K562 (cell line): ENCODE measurements around the gene GRIK3. TPM values are rescaled to one million over a fixed set of nuclear protein-coding genes. Genes with fewer than 3 reads are reported as not detected.

ENCODE experiments used
- ATAC-seq: fragments of 200-7000 bp; cut with Tn5 transposase; 3 replicates; pipeline ENCODE4 v1.9.1; 2020; ENCODE audit warnings: moderate library complexity
- BruUV-seq: library from RNA; stranded (reverse); fragments of 400-500 nt; replicated peaks from 2 replicates; lab custom pipeline; 2021; lab: Mats Ljungman, UMichigan
- CTCF ChIA-PET: fragments of 300-600 bp; formaldehyde crosslinking; extraction: SDS; loops from one replicate; lab custom pipeline; 2021; ENCODE audit warnings: low intra/inter-chr PET ratio; lab: Yijun Ruan, JAX
- POLR2A ChIA-PET: fragments of 300-600, 350-650 bp; sonication (Branson Sonifier 250); formaldehyde crosslinking; extraction: SDS; loops from one replicate; lab custom pipeline; 2021; ENCODE audit warnings: antibody characterized with exemption, inconsistent platforms; lab: Yijun Ruan, JAX
- DNase-seq, 4 experiments: peaks; one replicate each; pipeline versions ENCODE4 v3.0.0 to v3.0.0-alpha.2; 2011 to 2018; ENCODE audit warnings: low spot score in 3 of 4, mixed read lengths in 3 of 4; ENCODE audit errors: extremely low read depth in 1 of 4
- FAIRE-seq: peaks from 2 replicates; lab custom pipeline; 2011; peaks lifted over from hg19 to GRCh38; lab: Jason Lieb, UNC
- H2AFZ ChIP-seq: 2 replicates; pipeline ENCODE4 v1.6.0; 2011; ENCODE audit warnings: low read depth, low read length, control low read depth, inconsistent platforms
- H3K27ac ChIP-seq: fragments of 200-600 bp; 3 replicates; pipeline ENCODE4 v1.8.0; 2011; ENCODE audit warnings: low read depth, mild to moderate bottlenecking, control low read depth, inconsistent platforms, low read length, moderate library complexity, mixed read lengths; ENCODE audit errors: extremely low read depth
- H3K27me3 ChIP-seq, 2 experiments: fragments of 300-600 bp in 1 of 2; 2 replicates in 1 of 2; 3 replicates in 1 of 2; pipeline versions ENCODE4 v1.6.0 to v1.8.0; 2011; ENCODE audit warnings: inconsistent platforms in 2 of 2, low read length in 2 of 2, mild to moderate bottlenecking in 1 of 2, mixed read lengths in 1 of 2, moderate library complexity in 1 of 2; ENCODE audit not compliant: control insufficient read depth in 2 of 2, insufficient read depth in 2 of 2
- H3K36me3 ChIP-seq: fragments of 300-600 bp; 3 replicates; pipeline ENCODE4 v1.8.0; 2011; ENCODE audit warnings: mild to moderate bottlenecking, low read length, inconsistent platforms; ENCODE audit not compliant: control insufficient read depth, insufficient read depth
- H3K4me1 ChIP-seq, 2 experiments: fragments of 200-600 bp in 1 of 2; replicated peaks in 1 of 2; 2 replicates in 1 of 2; 3 replicates in 1 of 2; pipeline versions ENCODE4 v1.5.1 to v1.8.0; 2011; ENCODE audit warnings: inconsistent platforms in 2 of 2, low read length in 2 of 2, mild to moderate bottlenecking in 1 of 2, mixed read lengths in 1 of 2, moderate library complexity in 1 of 2; ENCODE audit not compliant: control insufficient read depth in 2 of 2, insufficient read depth in 2 of 2
- H3K4me2 ChIP-seq: 2 replicates; pipeline ENCODE4 v1.6.1; 2011; ENCODE audit warnings: low read length, control low read depth, inconsistent platforms, mixed read lengths; ENCODE audit not compliant: insufficient read depth
- H3K4me3 ChIP-seq: fragments of 200-600 bp; sonication (generic), shearing (Covaris generic); 2 replicates; pipeline ENCODE4 v1.5.1; 2016; ENCODE audit warnings: control low read depth, inconsistent platforms
- H3K79me2 ChIP-seq: fragments of 200-600 bp; 3 replicates; pipeline ENCODE4 v1.8.0; 2011; ENCODE audit warnings: low read length, inconsistent platforms; ENCODE audit not compliant: control insufficient read depth, insufficient read depth
- H3K9ac ChIP-seq, 2 experiments: 2 replicates each; pipeline versions ENCODE4 v1.6.0 to v1.6.1; 2011; ENCODE audit warnings: low read depth in 2 of 2, low read length in 2 of 2, control low read depth in 1 of 2, inconsistent platforms in 1 of 2, mild to moderate bottlenecking in 1 of 2, mixed read lengths in 1 of 2; ENCODE audit not compliant: insufficient read depth in 1 of 2
- H3K9me1 ChIP-seq: one replicate; pipeline ENCODE4 v1.6.0; 2011; ENCODE audit warnings: inconsistent platforms, mild to moderate bottlenecking, low read length, moderate library complexity; ENCODE audit not compliant: control insufficient read depth, insufficient read depth
- H3K9me3 ChIP-seq: replicated peaks from 2 replicates; pipeline ENCODE4 v1.5.1; 2011; ENCODE audit warnings: low read depth, low read length, inconsistent platforms; ENCODE audit not compliant: control insufficient read depth, insufficient read depth
- H4K20me1 ChIP-seq: replicated peaks from 2 replicates; pipeline ENCODE4 v1.6.1; 2011; ENCODE audit warnings: low read length, inconsistent platforms, mixed read lengths; ENCODE audit not compliant: control insufficient read depth, insufficient read depth
- ELF2 ChIP-seq: fragments of 250-450 bp; sonication (Bioruptor Pico); IDR thresholded peaks from 2 replicates; pipeline ENCODE4 v1.5.0; 2021; ENCODE audit warnings: mild to moderate bottlenecking
- HSF4 ChIP-seq: fragments of 250-450 bp; sonication (Bioruptor Pico); IDR thresholded peaks from 2 replicates; pipeline ENCODE4 v2.1.2; 2022; ENCODE audit warnings: mild to moderate bottlenecking, moderate library complexity, borderline replicate concordance
- KDM1A ChIP-seq, 2 experiments: fragments of 450-650 bp; IDR thresholded peaks; 2 replicates each; pipeline ENCODE4 v1.6.1; 2016; ENCODE audit warnings: mild to moderate bottlenecking in 2 of 2
- KHSRP ChIP-seq: fragments of 450-650 bp; IDR thresholded peaks from 2 replicates; pipeline ENCODE4 v1.6.1; 2017
- PKNOX1 ChIP-seq: fragments of 450-650 bp; IDR thresholded peaks from 2 replicates; pipeline ENCODE4 v1.6.1; 2016
- POLR3G ChIP-seq: IDR thresholded peaks from 2 replicates; pipeline ENCODE4 v1.6.1; 2011; ENCODE audit not compliant: insufficient read length, insufficient replicate concordance; ENCODE audit errors: extremely low read depth
- RUNX1 ChIP-seq: sonication (generic); IDR thresholded peaks from 2 replicates; pipeline ENCODE4 v1.6.1; 2016; ENCODE audit warnings: antibody characterized with exemption, low read depth
- SMAD2 ChIP-seq: fragments of 150-350 bp; IDR thresholded peaks from 2 replicates; pipeline ENCODE4 v1.6.1; 2014; ENCODE audit warnings: low read depth, mild to moderate bottlenecking, low read length
- TARDBP ChIP-seq: fragments of 450-650 bp; IDR thresholded peaks from 2 replicates; pipeline ENCODE4 v1.6.1; 2016
- TSHZ1 ChIP-seq: fragments of 250-450 bp; sonication (Bioruptor Pico); IDR thresholded peaks from 2 replicates; pipeline ENCODE4 v1.4.0; 2020; ENCODE audit warnings: mild to moderate bottlenecking, moderate library complexity
- ZBTB7A ChIP-seq: IDR thresholded peaks from 2 replicates; pipeline ENCODE4 v1.6.1; 2011; ENCODE audit warnings: low read depth, mild to moderate bottlenecking, low read length, moderate library complexity, borderline replicate concordance; ENCODE audit not compliant: control insufficient read depth
- ZFP1 ChIP-seq: fragments of 450-650 bp; formaldehyde crosslinking; IDR thresholded peaks from 2 replicates; pipeline ENCODE4 v1.4.0; 2020; ENCODE audit warnings: mild to moderate bottlenecking, mixed read lengths
- ZFP36 ChIP-seq: fragments of 150-350 bp; IDR thresholded peaks from 2 replicates; pipeline ENCODE4 v1.6.1; 2018; ENCODE audit warnings: low read length, low read depth; ENCODE audit not compliant: partially characterized antibody
- ZNF165 ChIP-seq: fragments of 250-450 bp; sonication (Bioruptor Pico); IDR thresholded peaks from 2 replicates; pipeline ENCODE4 v1.4.0; 2020; ENCODE audit warnings: borderline replicate concordance
- ZNF354B ChIP-seq: fragments of 250-450 bp; sonication (Bioruptor Pico); IDR thresholded peaks from 2 replicates; pipeline ENCODE4 v1.4.0; 2020
- ZNF561 ChIP-seq: fragments of 450-650 bp; formaldehyde crosslinking; conservative IDR thresholded peaks from 2 replicates; pipeline ENCODE4 v1.4.0; 2020; ENCODE audit warnings: mild to moderate bottlenecking, moderate library complexity
- in situ Hi-C: fragments of 300-500 bp; cut with MboI; formaldehyde crosslinking; loops from 4 replicates; pipeline ENCODE4 v1.15.0; 2018; ENCODE audit warnings: inconsistent platforms, mixed read lengths
- intact Hi-C: fragments of 100-400 bp; cut with micrococcal nuclease; formaldehyde crosslinking; loops from 2 replicates; pipeline ENCODE4 v1.14.2; 2022
- polyA plus RNA-seq, 8 experiments: library from polyadenylated mRNA; depleted of rRNA in 4 of 8; stranded (reverse) in 5 of 8; unstranded in 3 of 8; fragments of >200 nt; fragmentation: Nextera tagmentation in 2 of 8; fragmentation: Illumina TruSeq in 1 of 8; extraction: Ambion mirVana in 2 of 8; extraction: Trizol in 1 of 8; gene quantifications; 2 replicates each; pipeline versions ENCODE4 v1.2.1 to v1.2.3, GENCODE V29; 2011 to 2014; ENCODE audit warnings: inconsistent platforms in 1 of 8, missing spikeins in 1 of 8
- total RNA-seq, 7 experiments: library from RNA; depleted of rRNA in 6 of 7; stranded (reverse); fragments of >200 nt in 6 of 7; fragmentation: Illumina TruSeq in 2 of 7; extraction: Trizol in 2 of 7; gene quantifications; 2 replicates each; pipeline versions ENCODE4 v1.2.1 to v1.2.3, GENCODE V29; 2011 to 2021; ENCODE audit warnings: low replicate concordance in 1 of 7
- TF ChIP-seq, protein P1 (sequence below): fragments of 450-650 bp; IDR thresholded peaks from 2 replicates; pipeline ENCODE4 v1.6.1; 2016; ENCODE audit warnings: antibody characterized with exemption
- TF ChIP-seq, protein P2 (sequence below): sonication (generic); formaldehyde crosslinking; IDR thresholded peaks from 2 replicates; pipeline ENCODE4 v1.8.0; 2022; ENCODE audit warnings: mild to moderate bottlenecking, low read depth, missing genetic modification reagents

Gene GRIK3
- total and polyA plus RNA-seq, 9 of the 15 experiments (the other 6 are each of a cell fraction or from before 2014, with no cell fraction given), result not detected

DNA sequence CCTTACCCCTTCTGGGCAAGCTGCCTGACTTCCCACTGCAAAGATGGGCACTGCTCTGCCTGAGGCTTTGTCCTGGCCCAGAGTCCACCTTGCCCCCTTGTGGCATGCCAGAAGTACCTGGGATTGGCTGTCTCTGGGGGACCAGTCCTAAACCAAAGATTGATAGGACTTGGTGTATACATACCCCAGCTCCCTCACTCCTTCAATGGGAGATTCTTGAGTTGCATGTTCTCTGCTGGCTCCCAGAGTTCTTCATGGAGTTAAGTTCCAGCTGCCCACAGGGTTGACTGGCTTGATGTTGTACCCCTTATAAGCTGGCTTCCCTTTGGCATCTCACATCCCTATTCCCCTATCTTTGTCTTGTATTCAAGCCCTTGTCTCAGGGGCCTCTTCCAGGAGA lies 244.8 kb downstream of the GRIK3 start:
- CTCF ChIA-PET, result no interaction called here
- FAIRE-seq, result no peak
- no peak for TF ChIP-seq HSF4 (CRISPR knock-in tag)
- TF ChIP-seq POLR3G, result no peak
- no peak for TF ChIP-seq SMAD2
- no peak for TF ChIP-seq KDM1A (IDR thresholded peaks at IDR 0.05)
- no peak for TF ChIP-seq ZNF165 (CRISPR knock-in tag)
- TF ChIP-seq ZBTB7A, result no peak
- no peak for TF ChIP-seq RUNX1
- no peak for TF ChIP-seq ZFP1
- TF ChIP-seq ZNF561 (CRISPR knock-in tag), result no peak
- no peak for TF ChIP-seq ZNF354B (CRISPR knock-in tag)
- TF ChIP-seq, protein P1, sequence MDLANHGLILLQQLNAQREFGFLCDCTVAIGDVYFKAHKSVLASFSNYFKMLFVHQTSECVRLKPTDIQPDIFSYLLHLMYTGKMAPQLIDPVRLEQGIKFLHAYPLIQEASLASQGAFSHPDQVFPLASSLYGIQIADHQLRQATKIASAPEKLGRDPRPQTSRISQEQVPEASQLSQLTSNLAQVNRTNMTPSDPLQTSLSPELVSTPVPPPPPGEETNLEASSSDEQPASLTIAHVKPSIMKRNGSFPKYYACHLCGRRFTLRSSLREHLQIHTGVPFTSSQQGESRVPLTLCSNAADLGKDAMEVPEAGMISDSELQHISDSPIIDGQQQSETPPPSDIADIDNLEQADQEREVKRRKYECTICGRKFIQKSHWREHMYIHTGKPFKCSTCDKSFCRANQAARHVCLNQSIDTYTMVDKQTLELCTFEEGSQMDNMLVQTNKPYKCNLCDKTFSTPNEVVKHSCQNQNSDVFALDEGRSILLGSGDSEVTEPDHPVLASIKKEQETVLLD, result no peak
- no peak for TF ChIP-seq TSHZ1 (CRISPR knock-in tag)
- TF ChIP-seq, protein P2, sequence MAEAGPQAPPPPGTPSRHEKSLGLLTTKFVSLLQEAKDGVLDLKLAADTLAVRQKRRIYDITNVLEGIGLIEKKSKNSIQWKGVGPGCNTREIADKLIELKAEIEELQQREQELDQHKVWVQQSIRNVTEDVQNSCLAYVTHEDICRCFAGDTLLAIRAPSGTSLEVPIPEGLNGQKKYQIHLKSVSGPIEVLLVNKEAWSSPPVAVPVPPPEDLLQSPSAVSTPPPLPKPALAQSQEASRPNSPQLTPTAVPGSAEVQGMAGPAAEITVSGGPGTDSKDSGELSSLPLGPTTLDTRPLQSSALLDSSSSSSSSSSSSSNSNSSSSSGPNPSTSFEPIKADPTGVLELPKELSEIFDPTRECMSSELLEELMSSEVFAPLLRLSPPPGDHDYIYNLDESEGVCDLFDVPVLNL, result no peak
- TF ChIP-seq ELF2, result no peak
- no peak for TF ChIP-seq PKNOX1
- no peak for TF ChIP-seq ZFP36
- TF ChIP-seq KHSRP, result no peak
- TF ChIP-seq TARDBP, result no peak

More for the DNA sequence above, 244.8 kb downstream of the GRIK3 start:
- in situ Hi-C loops, result no loop called here
- H3K27ac ChIP-seq, result no peak overlapping the region
- intact Hi-C loops, result no loop called here
- H3K9me3 ChIP-seq, result no peaks in the 10 kb centered on the region
- no peak overlapping the region for H3K4me2 ChIP-seq
- no peaks in the 10 kb centered on the region for H3K36me3 ChIP-seq
- peaks cover 7% of the 10 kb centered on the region; the same call in 1 of the 2 replicates for H4K20me1 ChIP-seq
- H3K9me1 ChIP-seq, result no peaks in the 10 kb centered on the region
- no peaks in the 10 kb centered on the region for H3K79me2 ChIP-seq
- H3K4me1 ChIP-seq, result no peaks in the 10 kb centered on the region
- no peak overlapping the region for H2AFZ ChIP-seq
- no peak overlapping the region for H3K4me3 ChIP-seq
- no peak for DNase-seq
- BruUV-seq, result no TSS peak
- POLR2A ChIA-PET, result interaction anchor here (1.5 kb wide), 1 partner anchor 11 kb away, joined by 3 read pairs; no protein-coding TSS in a partner anchor
- no peak for ATAC-seq
- peaks cover 0 to 8% of the 10 kb centered on the region in 2 experiments; a peak in 1 of 5 replicates for H3K27me3 ChIP-seq
- no peak overlapping the region for H3K9ac ChIP-seq
